GM20000 (cell line): ENCODE results near the gene ZNF662.

Experiments
- DNase-seq: peaks from one replicate; pipeline ENCODE4 v3.0.0; 2012; ENCODE audit warnings: low spot score
- CTCF ChIP-seq: IDR thresholded peaks from 2 replicates; pipeline ENCODE4 v1.5.1; 2012; ENCODE audit warnings: mild to moderate bottlenecking, control low read depth; ENCODE audit errors: extremely low read depth, missing control alignments

Gene ZNF662

GRCh38 chr3:42911551-42911950 lies 5.6 kb downstream of the ZNF662 start:
- no peak for TF ChIP-seq CTCF
- DNase-seq, result no peak

- DNase-seq, result no peak
These were observed 9.0 kb downstream of the ZNF662 start for GRCh38 chr3:42914771-42915515.

GRCh38 chr3:42923606-42924005 lies 17.7 kb downstream of the ZNF662 start:
- no peak for TF ChIP-seq CTCF
- DNase-seq, result no peak

More at GRCh38 chr3:42914771-42915515, 9.0 kb downstream of the ZNF662 start:
- no peak for TF ChIP-seq CTCF

GRCh38 chr3:42926310-42926709 lies 20.4 kb downstream of the ZNF662 start:
- no peak for DNase-seq
- TF ChIP-seq CTCF, result no peak

GRCh38 chr3:42934111-42934510 lies 28.2 kb downstream of the ZNF662 start:
- no peak for DNase-seq
- no peak for TF ChIP-seq CTCF

- no peak for TF ChIP-seq CTCF
- DNase-seq, result no peak
These were observed 29.0 kb downstream of the ZNF662 start for GRCh38 chr3:42934910-42935309.

- no peak for DNase-seq
- TF ChIP-seq CTCF, result no peak
These were observed 29.5 kb downstream of the ZNF662 start for GRCh38 chr3:42935472-42935871.
